ENCODE results near the gene KCTD16.

Gene KCTD16

GRCh38 chr5:144428326-144428725, 257.7 kb downstream of the KCTD16 start:
- no peaks in the 10 kb centered on the region for H3K4me1 ChIP-seq (ENCODE audit: control insufficient read depth in 5 of 5, insufficient read depth in 5 of 5, low read length in 5 of 5)
- H3K27ac ChIP-seq (ENCODE audit: low read depth, low read length): no peak overlapping the region
- H3K9ac ChIP-seq (ENCODE audit: low read length in 5 of 5): no peak overlapping the region
- no peaks in the 10 kb centered on the region for H3K27me3 ChIP-seq (ENCODE audit: control insufficient read depth in 5 of 5, insufficient read depth in 4 of 5, low read length in 5 of 5)
- no peak overlapping the region for H3K4me3 ChIP-seq (ENCODE audit: low read depth in 1 of 5, low read length in 5 of 5)
- no peaks in the 10 kb centered on the region for H3K36me3 ChIP-seq (ENCODE audit: control insufficient read depth in 5 of 5, insufficient read depth in 5 of 5, low read length in 5 of 5)
- no peaks in the 10 kb centered on the region for H3K9me3 ChIP-seq (ENCODE audit: control insufficient read depth in 5 of 5, low read length in 5 of 5)

- H3K4me3 ChIP-seq (ENCODE audit: low read depth in 1 of 5, low read length in 5 of 5): no peak overlapping the region
- H3K27ac ChIP-seq (ENCODE audit: low read depth, low read length): no peak overlapping the region
- H3K9ac ChIP-seq (ENCODE audit: low read length in 5 of 5): no peak overlapping the region
- H3K4me1 ChIP-seq (ENCODE audit: control insufficient read depth in 5 of 5, insufficient read depth in 5 of 5, low read length in 5 of 5): no peaks in the 10 kb centered on the region
- no peaks in the 10 kb centered on the region for H3K36me3 ChIP-seq (ENCODE audit: control insufficient read depth in 5 of 5, insufficient read depth in 5 of 5, low read length in 5 of 5)
- no peaks in the 10 kb centered on the region for H3K9me3 ChIP-seq (ENCODE audit: control insufficient read depth in 5 of 5, low read length in 5 of 5)
- H3K27me3 ChIP-seq (ENCODE audit: control insufficient read depth in 5 of 5, insufficient read depth in 4 of 5, low read length in 5 of 5): no peaks in the 10 kb centered on the region
Measured at GRCh38 chr5:144429405-144429804, 258.7 kb downstream of the KCTD16 start.

DNA sequence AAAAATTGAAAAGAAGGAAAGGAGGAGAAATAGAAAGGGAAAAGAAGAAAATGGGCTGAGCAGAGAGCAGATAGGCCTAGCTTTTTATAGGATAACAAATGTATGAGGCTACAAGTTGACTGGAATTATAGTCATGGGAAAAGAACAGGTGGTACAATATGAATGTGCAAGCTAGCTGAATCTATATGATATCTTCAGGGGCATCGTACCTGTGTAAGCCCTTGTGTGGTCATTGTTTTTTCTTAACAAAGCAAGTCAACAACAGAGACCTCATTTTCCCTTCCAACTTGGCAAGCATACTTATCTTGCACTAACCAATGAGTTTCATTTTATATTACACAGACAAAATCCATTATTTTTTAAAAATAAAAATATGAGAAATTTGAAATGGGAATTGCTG, 259.2 kb downstream of the KCTD16 start:
- no peak overlapping the region for H3K27ac ChIP-seq (ENCODE audit: low read depth, low read length)
- no peak overlapping the region for H3K9ac ChIP-seq (ENCODE audit: low read length in 5 of 5)
- H3K4me3 ChIP-seq (ENCODE audit: low read depth in 1 of 5, low read length in 5 of 5): no peak overlapping the region
- H3K4me1 ChIP-seq (ENCODE audit: control insufficient read depth in 5 of 5, insufficient read depth in 5 of 5, low read length in 5 of 5): no peaks in the 10 kb centered on the region
- no peaks in the 10 kb centered on the region for H3K9me3 ChIP-seq (ENCODE audit: control insufficient read depth in 5 of 5, low read length in 5 of 5)
- H3K36me3 ChIP-seq (ENCODE audit: control insufficient read depth in 5 of 5, insufficient read depth in 5 of 5, low read length in 5 of 5): no peaks in the 10 kb centered on the region
- H3K27me3 ChIP-seq (ENCODE audit: control insufficient read depth in 5 of 5, insufficient read depth in 4 of 5, low read length in 5 of 5): no peaks in the 10 kb centered on the region

DNA sequence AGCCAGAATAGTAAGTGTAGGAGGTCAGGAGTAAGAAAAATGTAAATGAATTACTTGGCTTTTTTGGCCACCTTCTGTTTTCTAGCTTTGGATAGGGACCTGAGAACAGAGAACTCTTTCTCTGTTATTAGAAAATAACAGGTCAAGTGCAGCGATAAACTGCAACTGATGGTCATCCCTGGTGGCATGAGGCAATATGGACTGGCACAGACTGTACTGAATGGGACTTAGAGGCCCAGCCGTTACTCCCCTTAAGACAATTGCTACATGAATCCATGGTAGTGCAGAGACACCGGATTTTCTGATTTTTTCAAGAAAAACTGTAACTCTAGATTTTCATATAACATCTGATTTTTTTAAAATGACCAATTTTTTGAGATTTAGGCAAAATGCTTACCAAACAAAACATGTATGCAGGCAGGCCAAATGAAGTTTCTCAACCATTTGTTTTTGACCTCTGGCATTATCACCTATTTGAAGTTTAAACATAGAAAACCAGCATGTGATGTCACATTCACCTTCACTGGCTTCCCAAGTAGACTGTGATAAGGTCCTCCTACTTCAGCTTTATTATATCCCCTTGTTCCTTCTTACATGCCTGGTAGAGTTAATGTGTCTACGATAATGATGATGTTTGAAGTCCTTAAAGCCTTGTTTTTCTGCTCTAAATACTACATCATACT, 262.6 kb downstream of the KCTD16 start:
- Histone ChIP-seq H3K4me3 (ENCODE audit: low read depth in 1 of 5, low read length in 5 of 5) (no peak overlapping the region), H3K9me3 (ENCODE audit: control insufficient read depth in 5 of 5, low read length in 5 of 5) (peaks cover 0 to 1% (median 0%) of the 10 kb centered on the region in 5 donors), H3K27me3 (ENCODE audit: control insufficient read depth in 5 of 5, insufficient read depth in 4 of 5, low read length in 5 of 5) (no peaks in the 10 kb centered on the region), H3K36me3 (ENCODE audit: control insufficient read depth in 5 of 5, insufficient read depth in 5 of 5, low read length in 5 of 5) (no peaks in the 10 kb centered on the region), H3K4me1 (ENCODE audit: control insufficient read depth in 5 of 5, insufficient read depth in 5 of 5, low read length in 5 of 5) (peaks cover 0 to 3% (median 0%) of the 10 kb centered on the region in 5 donors), H3K9ac (ENCODE audit: low read length in 5 of 5) (no peak overlapping the region), H3K27ac (ENCODE audit: low read depth, low read length) (no peak overlapping the region)

GRCh38 chr5:144433893-144434292, 263.2 kb downstream of the KCTD16 start:
- H3K27me3 ChIP-seq (ENCODE audit: control insufficient read depth in 5 of 5, insufficient read depth in 4 of 5, low read length in 5 of 5): no peaks in the 10 kb centered on the region
- no peaks in the 10 kb centered on the region for H3K36me3 ChIP-seq (ENCODE audit: control insufficient read depth in 5 of 5, insufficient read depth in 5 of 5, low read length in 5 of 5)
- H3K9ac ChIP-seq (ENCODE audit: low read length in 5 of 5): no peak overlapping the region
- peaks cover 0 to 3% (median 0%) of the 10 kb centered on the region in 5 donors for H3K4me1 ChIP-seq (ENCODE audit: control insufficient read depth in 5 of 5, insufficient read depth in 5 of 5, low read length in 5 of 5)
- H3K4me3 ChIP-seq (ENCODE audit: low read depth in 1 of 5, low read length in 5 of 5): no peak overlapping the region
- peaks cover 0 to 4% (median 0%) of the 10 kb centered on the region in 5 donors for H3K9me3 ChIP-seq (ENCODE audit: control insufficient read depth in 5 of 5, low read length in 5 of 5)
- H3K27ac ChIP-seq (ENCODE audit: low read depth, low read length): no peak overlapping the region

GRCh38 chr5:144436007-144436406, 265.3 kb downstream of the KCTD16 start:
- Histone ChIP-seq H3K27ac (ENCODE audit: low read depth, low read length) (no peak overlapping the region), H3K4me1 (ENCODE audit: control insufficient read depth in 5 of 5, insufficient read depth in 5 of 5, low read length in 5 of 5) (peaks cover 0 to 3% (median 0%) of the 10 kb centered on the region in 5 donors), H3K27me3 (ENCODE audit: control insufficient read depth in 5 of 5, insufficient read depth in 4 of 5, low read length in 5 of 5) (no peaks in the 10 kb centered on the region), H3K9me3 (ENCODE audit: control insufficient read depth in 5 of 5, low read length in 5 of 5) (peaks cover 0 to 7% (median 0%) of the 10 kb centered on the region in 5 donors), H3K9ac (ENCODE audit: low read length in 5 of 5) (no peak overlapping the region), H3K4me3 (ENCODE audit: low read depth in 1 of 5, low read length in 5 of 5) (no peak overlapping the region), H3K36me3 (ENCODE audit: control insufficient read depth in 5 of 5, insufficient read depth in 5 of 5, low read length in 5 of 5) (no peaks in the 10 kb centered on the region)

GRCh38 chr5:144438237-144438636, 267.6 kb downstream of the KCTD16 start:
- peaks cover 3 to 17% (median 7%) of the 10 kb centered on the region in 5 donors for H3K9me3 ChIP-seq (ENCODE audit: control insufficient read depth in 5 of 5, low read length in 5 of 5)
- H3K27ac ChIP-seq (ENCODE audit: low read depth, low read length): no peak overlapping the region
- peaks cover 0 to 3% (median 0%) of the 10 kb centered on the region in 5 donors for H3K4me1 ChIP-seq (ENCODE audit: control insufficient read depth in 5 of 5, insufficient read depth in 5 of 5, low read length in 5 of 5)
- H3K9ac ChIP-seq (ENCODE audit: low read length in 5 of 5): no peak overlapping the region
- no peaks in the 10 kb centered on the region for H3K27me3 ChIP-seq (ENCODE audit: control insufficient read depth in 5 of 5, insufficient read depth in 4 of 5, low read length in 5 of 5)
- no peaks in the 10 kb centered on the region for H3K36me3 ChIP-seq (ENCODE audit: control insufficient read depth in 5 of 5, insufficient read depth in 5 of 5, low read length in 5 of 5)
- H3K4me3 ChIP-seq (ENCODE audit: low read depth in 1 of 5, low read length in 5 of 5): no peak overlapping the region

GRCh38 chr5:144448457-144448856, 277.8 kb downstream of the KCTD16 start:
- H3K4me1 ChIP-seq (ENCODE audit: control insufficient read depth in 5 of 5, insufficient read depth in 5 of 5, low read length in 5 of 5): peaks cover 0 to 15% (median 0%) of the 10 kb centered on the region in 5 donors
- H3K4me3 ChIP-seq (ENCODE audit: low read depth in 1 of 5, low read length in 5 of 5): no peak overlapping the region
- no peak overlapping the region for H3K27ac ChIP-seq (ENCODE audit: low read depth, low read length)
- no peaks in the 10 kb centered on the region for H3K27me3 ChIP-seq (ENCODE audit: control insufficient read depth in 5 of 5, insufficient read depth in 4 of 5, low read length in 5 of 5)
- H3K9me3 ChIP-seq (ENCODE audit: control insufficient read depth in 5 of 5, low read length in 5 of 5): no peaks in the 10 kb centered on the region
- H3K9ac ChIP-seq (ENCODE audit: low read length in 5 of 5): no peak overlapping the region
- no peaks in the 10 kb centered on the region for H3K36me3 ChIP-seq (ENCODE audit: control insufficient read depth in 5 of 5, insufficient read depth in 5 of 5, low read length in 5 of 5)

GRCh38 chr5:144451187-144451973, 280.7 kb downstream of the KCTD16 start:
- no peaks in the 10 kb centered on the region for H3K36me3 ChIP-seq (ENCODE audit: control insufficient read depth in 5 of 5, insufficient read depth in 5 of 5, low read length in 5 of 5)
- H3K9me3 ChIP-seq (ENCODE audit: control insufficient read depth in 5 of 5, low read length in 5 of 5): no peaks in the 10 kb centered on the region
- no peak overlapping the region for H3K9ac ChIP-seq (ENCODE audit: low read length in 5 of 5)
- H3K4me1 ChIP-seq (ENCODE audit: control insufficient read depth in 5 of 5, insufficient read depth in 5 of 5, low read length in 5 of 5): peaks cover 0 to 8% (median 0%) of the 10 kb centered on the region in 5 donors
- H3K4me3 ChIP-seq (ENCODE audit: low read depth in 1 of 5, low read length in 5 of 5): no peak overlapping the region
- H3K27ac ChIP-seq (ENCODE audit: low read depth, low read length): no peak overlapping the region
- no peaks in the 10 kb centered on the region for H3K27me3 ChIP-seq (ENCODE audit: control insufficient read depth in 5 of 5, insufficient read depth in 4 of 5, low read length in 5 of 5)

- H3K27ac ChIP-seq (ENCODE audit: low read depth, low read length): no peak overlapping the region
- H3K9me3 ChIP-seq (ENCODE audit: control insufficient read depth in 5 of 5, low read length in 5 of 5): no peaks in the 10 kb centered on the region
Measured at GRCh38 chr5:144453753-144454152, 283.1 kb downstream of the KCTD16 start.

More at GRCh38 chr5:144453753-144454152, 283.1 kb downstream of the KCTD16 start:
- Histone ChIP-seq H3K27me3 (ENCODE audit: control insufficient read depth in 5 of 5, insufficient read depth in 4 of 5, low read length in 5 of 5) (no peaks in the 10 kb centered on the region), H3K36me3 (ENCODE audit: control insufficient read depth in 5 of 5, insufficient read depth in 5 of 5, low read length in 5 of 5) (no peaks in the 10 kb centered on the region), H3K4me1 (ENCODE audit: control insufficient read depth in 5 of 5, insufficient read depth in 5 of 5, low read length in 5 of 5) (peaks cover 0 to 8% (median 0%) of the 10 kb centered on the region in 5 donors), H3K9ac (ENCODE audit: low read length in 5 of 5) (no peak overlapping the region), H3K4me3 (ENCODE audit: low read depth in 1 of 5, low read length in 5 of 5) (no peak overlapping the region)
